WTC11 (cell line): ENCODE results near the gene STX8. TPM values are rescaled to one million over a fixed set of nuclear protein-coding genes. Genes with fewer than 3 reads are reported as not detected.
A peak's percentile ranks its signal among the peaks of the same experiment; 100 is the strongest.

Experiments used
- ATAC-seq: fragments of 200-7000 bp; cut with Tn5 transposase; 2 replicates; pipeline ENCODE4 v1.10.0; 2021; ENCODE audit warnings: mild to moderate bottlenecking, moderate library complexity
- CTCF ChIA-PET: fragments of 300-600 bp; sonication (Branson Sonifier 250); formaldehyde crosslinking; loops from one replicate; lab custom pipeline; 2021; ENCODE audit warnings: antibody characterized with exemption; lab: Charles Lee
- POLR2A ChIA-PET: fragments of 350-600 bp; sonication (Branson Sonifier 250); formaldehyde crosslinking; loops from one replicate; lab custom pipeline; 2021; ENCODE audit warnings: antibody characterized with exemption; lab: Charles Lee
- DNase-seq: peaks from one replicate; pipeline ENCODE4 v3.0.0; 2021; ENCODE audit warnings: low spot score
- H3K27ac Mint-ChIP-seq: 2 replicates; pipeline ENCODE4 v1.8.0; 2021; ENCODE audit warnings: mixed read lengths
- H3K27me3 Mint-ChIP-seq: 2 replicates; pipeline ENCODE4 v1.8.0; 2021; ENCODE audit warnings: low read depth, mild to moderate bottlenecking, moderate library complexity, mixed read lengths
- H3K36me3 Mint-ChIP-seq: 2 replicates; pipeline ENCODE4 v1.8.0; 2021; ENCODE audit warnings: mixed read lengths
- H3K4me1 Mint-ChIP-seq: 2 replicates; pipeline ENCODE4 v1.8.0; 2022; ENCODE audit warnings: mixed read lengths
- H3K4me3 Mint-ChIP-seq: 2 replicates; pipeline ENCODE4 v1.8.0; 2021; ENCODE audit warnings: mild to moderate bottlenecking, moderate library complexity, mixed read lengths
- H3K9me3 Mint-ChIP-seq: 2 replicates; pipeline ENCODE4 v1.8.0; 2021; ENCODE audit warnings: mixed read lengths
- ATF1 ChIP-seq: sonication (generic); formaldehyde crosslinking; IDR thresholded peaks from 2 replicates; pipeline ENCODE4 v1.8.1; 2023; ENCODE audit warnings: mild to moderate bottlenecking, moderate library complexity, missing genetic modification reagents
- CREB1 ChIP-seq: sonication (generic); formaldehyde crosslinking; IDR thresholded peaks from 2 replicates; pipeline ENCODE4 v1.8.0; 2023; ENCODE audit warnings: mild to moderate bottlenecking, missing genetic modification reagents
- E2F1 ChIP-seq: sonication (generic); formaldehyde crosslinking; IDR thresholded peaks from 2 replicates; pipeline ENCODE4 v1.8.0; 2022; ENCODE audit warnings: mild to moderate bottlenecking, missing genetic modification reagents
- E2F4 ChIP-seq: sonication (generic); formaldehyde crosslinking; IDR thresholded peaks from 2 replicates; pipeline ENCODE4 v1.8.1; 2022; ENCODE audit warnings: low read depth, mild to moderate bottlenecking, moderate library complexity, missing genetic modification reagents, borderline replicate concordance
- E2F5 ChIP-seq: sonication (generic); formaldehyde crosslinking; IDR thresholded peaks from 2 replicates; pipeline ENCODE4 v1.8.1; 2022; ENCODE audit warnings: mild to moderate bottlenecking, moderate library complexity, missing genetic modification reagents
- ESRRA ChIP-seq: sonication (generic); formaldehyde crosslinking; IDR thresholded peaks from 2 replicates; pipeline ENCODE4 v1.8.1; 2022; ENCODE audit warnings: mild to moderate bottlenecking, missing genetic modification reagents, borderline replicate concordance
- ETV6 ChIP-seq: sonication (generic); formaldehyde crosslinking; IDR thresholded peaks from 2 replicates; pipeline ENCODE4 v1.8.1; 2022; ENCODE audit warnings: mild to moderate bottlenecking, missing genetic modification reagents
- FOXJ3 ChIP-seq: sonication (generic); formaldehyde crosslinking; IDR thresholded peaks from 2 replicates; pipeline ENCODE4 v1.9.0; 2021; ENCODE audit warnings: missing genetic modification reagents, mild to moderate bottlenecking, borderline replicate concordance
- GABPB1 ChIP-seq: sonication (generic); formaldehyde crosslinking; IDR thresholded peaks from 2 replicates; pipeline ENCODE4 v1.8.1; 2023; ENCODE audit warnings: mild to moderate bottlenecking, missing genetic modification reagents
- GTF2I ChIP-seq: fragments of 250-450 bp; sonication (Bioruptor Pico); conservative IDR thresholded peaks from 2 replicates; pipeline ENCODE4 v1.4.0; 2021; ENCODE audit warnings: mild to moderate bottlenecking
- HMGA2 ChIP-seq: fragments of 250-450 bp; sonication (Bioruptor Pico); IDR thresholded peaks from 2 replicates; pipeline ENCODE4 v1.4.0; 2021; ENCODE audit warnings: mild to moderate bottlenecking, moderate library complexity
- IRF2 ChIP-seq: sonication (generic); formaldehyde crosslinking; IDR thresholded peaks from 2 replicates; pipeline ENCODE4 v1.8.0; 2022; ENCODE audit warnings: low read depth, missing genetic modification reagents, borderline replicate concordance
- KAT7 ChIP-seq: sonication (generic); formaldehyde crosslinking; IDR thresholded peaks from 2 replicates; pipeline ENCODE4 v1.8.1; 2023; ENCODE audit warnings: missing genetic modification reagents, mild to moderate bottlenecking, borderline replicate concordance
- MXD4 ChIP-seq: fragments of 250-450 bp; sonication (Bioruptor Pico); IDR thresholded peaks from 2 replicates; pipeline ENCODE4 v1.8.0; 2021; ENCODE audit warnings: mild to moderate bottlenecking, moderate library complexity, borderline replicate concordance
- NFE2L1 ChIP-seq: sonication (generic); formaldehyde crosslinking; IDR thresholded peaks from 2 replicates; pipeline ENCODE4 v1.8.1; 2023; ENCODE audit warnings: missing genetic modification reagents
- NR3C1 ChIP-seq: sonication (generic); formaldehyde crosslinking; conservative IDR thresholded peaks from 2 replicates; pipeline ENCODE4 v1.8.1; 2023; ENCODE audit warnings: low read depth, mild to moderate bottlenecking, missing genetic modification reagents
- RELA ChIP-seq: sonication (generic); formaldehyde crosslinking; IDR thresholded peaks from 2 replicates; pipeline ENCODE4 v1.8.1; 2022; ENCODE audit warnings: missing genetic modification reagents, mild to moderate bottlenecking, borderline replicate concordance
- TEAD1 ChIP-seq: sonication (generic); formaldehyde crosslinking; IDR thresholded peaks from 2 replicates; pipeline ENCODE4 v1.8.0; 2022; ENCODE audit warnings: mild to moderate bottlenecking, missing genetic modification reagents
- TEAD4 ChIP-seq: sonication (generic); formaldehyde crosslinking; IDR thresholded peaks from 2 replicates; pipeline ENCODE4 v1.8.0; 2022; ENCODE audit warnings: mild to moderate bottlenecking, missing genetic modification reagents
- ZNF396 ChIP-seq: fragments of 250-450 bp; sonication (Bioruptor Pico); IDR thresholded peaks from 2 replicates; pipeline ENCODE4 v1.8.0; 2021; ENCODE audit warnings: mild to moderate bottlenecking, moderate library complexity, borderline replicate concordance
- ZNF423 ChIP-seq: fragments of 250-450 bp; sonication (Bioruptor Pico); IDR thresholded peaks from 2 replicates; pipeline ENCODE4 v2.1.2; 2022; ENCODE audit warnings: mild to moderate bottlenecking, moderate library complexity
- ZNF425 ChIP-seq: fragments of 250-450 bp; sonication (Bioruptor Pico); conservative IDR thresholded peaks from 2 replicates; pipeline ENCODE4 v1.9.0; 2021; ENCODE audit warnings: mild to moderate bottlenecking
- total RNA-seq: library from RNA; stranded (reverse); gene quantifications from 3 replicates; pipeline ENCODE4 v1.2.3, GENCODE V29; 2021

STX8 gene
- total RNA-seq, 1 experiment from 2014 or later: 39.9 TPM

GRCh38 chr17:9343516-9343915 lies 232.1 kb downstream of the STX8 start:
- Mint-ChIP-seq H3K9me3 (no peaks in the 10 kb centered on the region), H3K4me3 (no peak overlapping the region), H3K36me3 (no peaks in the 10 kb centered on the region), H3K27me3 (no peaks in the 10 kb centered on the region), H3K27ac (no peak overlapping the region), H3K4me1 (peaks cover 32% of the 10 kb centered on the region)
- ATAC-seq (peak; percentile 98), DNase-seq (peak; percentile 47)
- TF ChIP-seq E2F5: no peak
- no peak for TF ChIP-seq ZNF396 (CRISPR knock-in tag)
- no peak for TF ChIP-seq GABPB1
- ChIA-PET POLR2A (no interaction called here), CTCF (interaction anchor here (0.7 to 1.6 kb wide), 3 partner anchors 12 to 181 kb away, joined by 3 to 4 read pairs (median 3); no protein-coding TSS in a partner anchor)

- Mint-ChIP-seq H3K4me1 (peaks cover 37% of the 10 kb centered on the region), H3K27me3 (no peaks in the 10 kb centered on the region), H3K27ac (no peak overlapping the region), H3K4me3 (no peak overlapping the region), H3K9me3 (peaks cover 3% of the 10 kb centered on the region; the same call in 1 of the 2 replicates), H3K36me3 (no peaks in the 10 kb centered on the region)
- ChIA-PET POLR2A (no interaction called here), CTCF (interaction anchor here (0.5 to 1.6 kb wide), 5 partner anchors 12 to 484 kb away, joined by 3 to 8 read pairs (median 3); no protein-coding TSS in a partner anchor)
- TF ChIP-seq ATF1 (CRISPR knock-in tag) (no peak), IRF2 (no peak), ZNF423 (no peak), FOXJ3 (no peak), ZNF425 (CRISPR knock-in tag) (no peak), TEAD4 (CRISPR knock-in tag) (no peak), RELA (CRISPR knock-in tag) (no peak), NR3C1 (CRISPR knock-in tag) (no peak), E2F4 (CRISPR knock-in tag) (no peak), ESRRA (CRISPR knock-in tag) (no peak), HMGA2 (CRISPR knock-in tag) (no peak), E2F1 (no peak), GTF2I (CRISPR knock-in tag) (no peak), NFE2L1 (CRISPR knock-in tag) (no peak), ETV6 (no peak), KAT7 (no peak), MXD4 (no peak), TEAD1 (no peak), CREB1 (CRISPR knock-in tag) (no peak)
- no peak for DNase-seq
- ATAC-seq: peak; percentile 45
Measured at GRCh38 chr17:9342225-9342624, 233.4 kb downstream of the STX8 start.
